ENCODE measurements around the gene HESX1.

HESX1 gene

DNA sequence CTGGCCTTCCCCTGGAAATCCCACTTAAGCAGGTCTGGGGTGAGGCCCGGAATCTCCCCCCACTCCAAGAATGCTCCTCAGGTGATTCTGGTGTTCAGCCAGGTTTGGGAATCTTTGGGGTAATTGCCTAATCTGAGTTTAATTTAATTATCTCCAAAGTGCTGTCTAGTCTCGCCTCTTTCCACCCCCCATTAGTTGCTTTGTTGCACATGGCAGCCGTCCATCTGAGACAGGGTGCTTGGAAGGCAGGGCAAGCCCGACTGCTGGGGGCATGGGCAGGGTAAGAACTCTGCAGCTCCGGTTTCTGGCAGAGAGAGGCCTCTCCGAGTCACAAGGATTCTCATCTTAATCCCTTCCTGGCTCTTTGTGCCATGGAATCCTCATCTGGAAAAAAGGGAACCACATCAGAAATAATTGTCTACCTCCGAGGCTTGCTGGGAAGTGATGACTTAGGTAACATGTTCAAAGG lies 49.6 kb downstream of the HESX1 start:
- no peaks in the 10 kb centered on the region for H3K9me3 ChIP-seq (ENCODE audit: control insufficient read depth in 1 of 2, low read length in 2 of 2)
- no peak overlapping the region for H3K4me3 ChIP-seq (ENCODE audit: low read depth in 1 of 2, low read length in 2 of 2)
- no peaks in the 10 kb centered on the region for H3K4me1 ChIP-seq (ENCODE audit: control insufficient read depth in 1 of 2, insufficient read depth in 2 of 2, low read length in 2 of 2)
- H3K9ac ChIP-seq (ENCODE audit: low read depth in 1 of 2, low read length in 2 of 2), result no peak overlapping the region
- H3K27ac ChIP-seq (ENCODE audit: low read depth, low read length), result no peak overlapping the region
- no peaks in the 10 kb centered on the region for H3K36me3 ChIP-seq (ENCODE audit: control insufficient read depth in 1 of 2, insufficient read depth in 2 of 2, low read length in 2 of 2)
- no peaks in the 10 kb centered on the region for H3K27me3 ChIP-seq (ENCODE audit: control insufficient read depth in 1 of 2, insufficient read depth in 2 of 2, low read length in 2 of 2)

Measured in duodenal mucosa (tissue), 2 donors.